Peyer's patch (tissue), 4 donors: ENCODE measurements around the gene ADAMTS14. TPM values are rescaled to one million over a fixed set of nuclear protein-coding genes. Genes with fewer than 3 reads are reported as not detected.

ENCODE experiments used
- DNase-seq, 3 donors: peaks; one replicate each; pipeline ENCODE4 v3.0.0-alpha.2; 2017 to 2019
- H3K27ac ChIP-seq, 4 donors: fragments of 200-600 bp; sonication (generic); one replicate each; pipeline ENCODE4 v1.5.1; 2016 to 2019
- H3K27me3 ChIP-seq, 2 donors: fragments of 200-600 bp; sonication (generic); one replicate each; pipeline ENCODE4 v1.5.1; 2019
- H3K36me3 ChIP-seq, 3 donors: fragments of 200-600 bp; sonication (generic); one replicate each; pipeline ENCODE4 v1.5.1; 2016 to 2019
- H3K4me1 ChIP-seq, 4 donors: fragments of 200-600 bp; sonication (generic); one replicate each; pipeline ENCODE4 v1.5.1; 2016 to 2019
- H3K4me3 ChIP-seq, 4 donors: fragments of 200-600 bp; sonication (generic); 1 replicate in 3 of 4; 2 replicates in 1 of 4; pipeline ENCODE4 v1.5.1; 2016 to 2019; ENCODE audit warnings: mild to moderate bottlenecking in 1 of 4
- H3K9me3 ChIP-seq, 4 donors: fragments of 200-600 bp; sonication (generic); one replicate each; pipeline ENCODE4 v1.5.1; 2016 to 2019; ENCODE audit warnings: mild to moderate bottlenecking in 1 of 4
- POLR2A ChIP-seq, 2 donors: fragments of 450-650 bp; IDR thresholded peaks; one replicate each; pipeline ENCODE4 v1.5.1; 2017; ENCODE audit warnings: antibody characterized with exemption in 2 of 2, mild to moderate bottlenecking in 2 of 2, moderate library complexity in 2 of 2
- total RNA-seq, 4 donors: library from RNA; depleted of rRNA; stranded (reverse); fragments of >200 nt; gene quantifications; one replicate each; pipeline ENCODE4 v1.1.0, GENCODE V29; 2016
- TF ChIP-seq, protein P1 (sequence below), 6 experiments: fragments of 450-650 bp in 4 of 6; fragments of 200-600 bp in 2 of 6; sonication (generic) in 1 of 6; IDR thresholded peaks; one replicate each; pipeline ENCODE4 v1.5.1; 2017 to 2019; ENCODE audit warnings: antibody characterized with exemption in 6 of 6, mild to moderate bottlenecking in 3 of 6, moderate library complexity in 1 of 6

ADAMTS14 gene
- total RNA-seq, 4 donors from 2014 or later = 2.3 to 10.7 (median 4.2) TPM

DNA sequence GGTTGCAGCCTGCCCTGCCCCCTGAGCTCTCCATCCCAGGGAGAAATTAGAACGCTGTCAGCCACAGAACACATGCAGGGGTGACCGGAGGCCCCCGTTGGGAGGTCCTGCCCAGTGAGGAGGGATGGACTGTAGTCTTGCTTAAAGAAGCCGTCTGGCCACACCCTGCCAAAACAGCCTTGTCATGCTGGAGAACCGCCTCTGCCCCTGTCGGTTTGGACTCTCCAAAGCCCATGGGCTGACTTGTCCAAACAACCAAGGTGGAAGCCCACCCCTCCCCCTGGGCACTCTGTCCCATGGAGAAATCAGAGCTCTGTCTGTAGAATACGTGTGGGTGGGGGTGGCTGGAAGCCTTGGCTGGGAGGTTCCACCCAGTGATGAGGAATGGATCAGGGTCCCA is 125.5 kb downstream of the ADAMTS14 start:
- H3K36me3 ChIP-seq = no peaks in the 10 kb centered on the region
- H3K4me1 ChIP-seq = no peaks in the 10 kb centered on the region
- no peak overlapping the region for H3K4me3 ChIP-seq
- H3K27ac ChIP-seq = no peak overlapping the region
- TF ChIP-seq POLR2A (IDR thresholded peaks at IDR 0.05) = no peak
- TF ChIP-seq, protein P1, sequence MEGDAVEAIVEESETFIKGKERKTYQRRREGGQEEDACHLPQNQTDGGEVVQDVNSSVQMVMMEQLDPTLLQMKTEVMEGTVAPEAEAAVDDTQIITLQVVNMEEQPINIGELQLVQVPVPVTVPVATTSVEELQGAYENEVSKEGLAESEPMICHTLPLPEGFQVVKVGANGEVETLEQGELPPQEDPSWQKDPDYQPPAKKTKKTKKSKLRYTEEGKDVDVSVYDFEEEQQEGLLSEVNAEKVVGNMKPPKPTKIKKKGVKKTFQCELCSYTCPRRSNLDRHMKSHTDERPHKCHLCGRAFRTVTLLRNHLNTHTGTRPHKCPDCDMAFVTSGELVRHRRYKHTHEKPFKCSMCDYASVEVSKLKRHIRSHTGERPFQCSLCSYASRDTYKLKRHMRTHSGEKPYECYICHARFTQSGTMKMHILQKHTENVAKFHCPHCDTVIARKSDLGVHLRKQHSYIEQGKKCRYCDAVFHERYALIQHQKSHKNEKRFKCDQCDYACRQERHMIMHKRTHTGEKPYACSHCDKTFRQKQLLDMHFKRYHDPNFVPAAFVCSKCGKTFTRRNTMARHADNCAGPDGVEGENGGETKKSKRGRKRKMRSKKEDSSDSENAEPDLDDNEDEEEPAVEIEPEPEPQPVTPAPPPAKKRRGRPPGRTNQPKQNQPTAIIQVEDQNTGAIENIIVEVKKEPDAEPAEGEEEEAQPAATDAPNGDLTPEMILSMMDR (IDR thresholded peaks at IDR 0.05) = no peak
- DNase-seq = no peak
- no peaks in the 10 kb centered on the region for H3K27me3 ChIP-seq
- H3K9me3 ChIP-seq = no peaks in the 10 kb centered on the region

DNA sequence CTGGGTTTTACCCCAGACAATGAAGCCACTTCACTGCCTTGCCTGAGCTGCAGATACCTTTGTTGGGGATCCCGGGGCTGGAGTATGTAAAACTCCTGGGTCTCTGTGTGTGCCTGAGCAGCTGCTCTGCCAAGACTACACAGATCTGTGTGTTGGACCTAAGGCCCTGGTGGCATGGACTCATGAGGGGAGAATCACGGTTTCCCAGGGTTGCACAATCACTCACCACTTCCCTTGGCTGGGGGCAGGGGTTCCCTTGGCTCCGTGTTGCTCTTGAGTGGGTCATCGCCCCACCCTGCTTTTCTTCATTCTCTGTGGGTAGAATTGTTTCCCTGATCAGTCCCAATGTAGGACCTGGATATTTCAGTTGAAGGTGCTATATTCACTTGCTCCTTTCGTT is 126.8 kb downstream of the ADAMTS14 start:
- Histone ChIP-seq H3K27me3 (no peaks in the 10 kb centered on the region), H3K4me1 (no peaks in the 10 kb centered on the region), H3K36me3 (no peaks in the 10 kb centered on the region), H3K27ac (no peak overlapping the region), H3K9me3 (no peaks in the 10 kb centered on the region), H3K4me3 (no peak overlapping the region)
- TF ChIP-seq, protein P1 (IDR thresholded peaks at IDR 0.05) = no peak
- TF ChIP-seq POLR2A (IDR thresholded peaks at IDR 0.05) = no peak
- DNase-seq = no peak

DNA sequence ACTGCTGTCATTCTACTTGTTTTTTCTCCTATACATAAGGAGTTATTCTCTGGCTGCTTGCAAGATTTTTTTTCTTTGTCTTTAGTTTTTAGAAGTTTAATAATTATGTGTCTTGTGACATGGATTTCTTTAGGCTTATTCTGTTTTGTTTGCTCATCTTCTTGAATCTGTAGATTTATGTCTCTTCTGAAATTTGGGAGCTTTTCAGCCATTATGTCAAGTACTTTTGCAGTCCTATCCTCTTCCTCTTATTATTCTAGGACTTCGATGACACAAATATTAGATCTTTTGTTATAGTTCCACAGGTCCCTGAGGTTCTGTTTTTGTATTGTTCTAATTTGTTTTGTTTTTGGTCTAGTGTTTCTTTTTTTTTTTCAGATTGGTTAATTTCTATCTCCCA is 129.5 kb downstream of the ADAMTS14 start:
- TF ChIP-seq, protein P1 (IDR thresholded peaks at IDR 0.05) = no peak
- no peak for TF ChIP-seq POLR2A (IDR thresholded peaks at IDR 0.05)
- no peaks in the 10 kb centered on the region for H3K27me3 ChIP-seq
- H3K9me3 ChIP-seq = no peaks in the 10 kb centered on the region

DNA sequence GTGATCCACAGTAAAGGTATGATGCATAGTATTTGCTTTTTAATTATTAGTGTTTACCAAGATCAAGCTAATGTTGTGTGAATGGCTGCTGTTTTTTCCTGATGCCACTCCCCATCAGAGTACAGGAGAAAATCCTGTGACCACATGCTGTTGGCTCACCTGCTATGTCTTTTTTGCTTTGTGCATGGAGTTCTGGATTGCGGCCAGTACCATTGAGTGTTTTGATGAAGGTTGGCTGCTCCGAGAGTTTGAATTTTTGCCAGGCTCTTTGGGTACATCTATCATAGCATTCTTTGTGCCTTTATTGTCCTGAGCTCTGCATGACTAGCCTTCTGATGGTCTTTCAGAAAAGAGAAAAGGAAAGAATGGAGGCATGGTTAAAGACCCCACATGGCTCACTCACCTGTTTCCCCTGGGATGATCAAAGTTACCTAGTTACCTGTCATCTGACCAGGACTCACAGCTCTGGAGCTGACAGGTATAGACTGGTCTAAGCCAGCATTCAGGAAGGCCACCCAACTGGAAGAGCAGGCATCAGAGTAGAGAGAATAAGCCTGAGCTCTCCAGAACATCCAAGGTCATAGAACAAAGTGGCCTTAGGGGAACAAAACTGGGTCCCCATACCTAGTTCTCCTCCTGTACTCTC is 131.6 kb downstream of the ADAMTS14 start:
- no peaks in the 10 kb centered on the region for H3K27me3 ChIP-seq
- no peak for DNase-seq
- H3K9me3 ChIP-seq = no peaks in the 10 kb centered on the region
- H3K4me1 ChIP-seq = no peaks in the 10 kb centered on the region
- H3K36me3 ChIP-seq = no peaks in the 10 kb centered on the region
- no peak overlapping the region for H3K4me3 ChIP-seq
- no peak overlapping the region for H3K27ac ChIP-seq
- TF ChIP-seq, protein P1 (IDR thresholded peaks at IDR 0.05) = no peak
- TF ChIP-seq POLR2A (IDR thresholded peaks at IDR 0.05) = no peak

More for the DNA sequence above, 129.5 kb downstream of the ADAMTS14 start:
- DNase-seq = no peak
- Histone ChIP-seq H3K4me3 (no peak overlapping the region), H3K27ac (no peak overlapping the region), H3K4me1 (no peaks in the 10 kb centered on the region), H3K36me3 (no peaks in the 10 kb centered on the region)

DNA sequence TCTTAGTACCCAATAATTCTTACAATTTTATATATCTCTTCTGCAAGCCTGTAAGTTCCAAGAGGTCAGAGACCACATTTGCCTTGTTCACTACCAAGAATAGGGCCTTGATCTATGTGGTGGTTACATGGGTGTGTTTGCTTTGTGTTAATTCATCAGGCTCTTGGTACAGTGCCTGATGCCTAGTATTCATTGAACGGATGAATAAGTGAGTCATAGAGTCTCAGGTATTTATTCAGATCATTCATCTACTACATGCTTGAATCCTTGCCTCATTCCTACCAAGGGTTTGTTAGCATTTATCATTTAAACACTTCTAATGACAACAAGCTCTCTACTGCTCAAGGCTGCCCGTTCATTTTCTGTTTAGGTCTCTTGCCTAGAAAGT is 132.1 kb downstream of the ADAMTS14 start:
- DNase-seq = no peak
- Histone ChIP-seq H3K27ac (no peak overlapping the region), H3K36me3 (no peaks in the 10 kb centered on the region), H3K27me3 (no peaks in the 10 kb centered on the region), H3K4me3 (no peak overlapping the region), H3K9me3 (no peaks in the 10 kb centered on the region), H3K4me1 (no peaks in the 10 kb centered on the region)
- TF ChIP-seq, protein P1 (IDR thresholded peaks at IDR 0.05) = no peak
- no peak for TF ChIP-seq POLR2A (IDR thresholded peaks at IDR 0.05)
